RWPE2 (cell line): ENCODE results near the gene UBE2B.
"Not testable (repeated sequence)": the region's sequence is repeated elsewhere in the genome, so short reads cannot be mapped to it uniquely, and the experiment has no call there.

Experiments
- ATAC-seq: fragments of 200-7000 bp; cut with Tn5 transposase; 3 replicates; pipeline ENCODE4 v1.9.1; 2021; ENCODE audit warnings: low read depth
- DNase-seq: peaks from one replicate; pipeline ENCODE4 v3.0.0-alpha.2; 2020; ENCODE audit warnings: low spot score
- H3K27ac ChIP-seq: fragments of 450-650 bp; 2 replicates; pipeline ENCODE4 v1.5.1; 2017; ENCODE audit warnings: mild to moderate bottlenecking; ENCODE audit not compliant: poor library complexity, severe bottlenecking
- H3K27me3 ChIP-seq: fragments of 250-450 bp; sonication (Bioruptor Pico); 2 replicates; pipeline ENCODE4 v1.5.1; 2021; ENCODE audit warnings: mild to moderate bottlenecking, moderate library complexity; ENCODE audit not compliant: insufficient read depth, poor library complexity, severe bottlenecking
- H3K36me3 ChIP-seq: fragments of 250-450 bp; sonication (Bioruptor Pico); 2 replicates; pipeline ENCODE4 v1.5.1; 2020; ENCODE audit warnings: low read depth, mild to moderate bottlenecking, moderate library complexity
- H3K4me1 ChIP-seq: fragments of 250-450 bp; sonication (Bioruptor Pico); 2 replicates; pipeline ENCODE4 v1.5.1; 2021; ENCODE audit warnings: mild to moderate bottlenecking, moderate library complexity; ENCODE audit not compliant: insufficient read depth, poor library complexity, severe bottlenecking
- H3K4me3 ChIP-seq: fragments of 250-450 bp; sonication (Bioruptor Pico); 2 replicates; pipeline ENCODE4 v1.5.1; 2021; ENCODE audit warnings: mild to moderate bottlenecking, moderate library complexity; ENCODE audit not compliant: severe bottlenecking
- H3K9me3 ChIP-seq: fragments of 250-450 bp; sonication (Bioruptor Pico); 2 replicates; pipeline ENCODE4 v1.5.1; 2021; ENCODE audit warnings: mild to moderate bottlenecking, moderate library complexity; ENCODE audit not compliant: severe bottlenecking
- TF ChIP-seq, protein P1 (sequence below): fragments of 450-650 bp; IDR thresholded peaks from one replicate; pipeline ENCODE4 v1.5.1; 2017; ENCODE audit warnings: mild to moderate bottlenecking, moderate library complexity; ENCODE audit not compliant: poor library complexity, severe bottlenecking

The UBE2B gene

DNA sequence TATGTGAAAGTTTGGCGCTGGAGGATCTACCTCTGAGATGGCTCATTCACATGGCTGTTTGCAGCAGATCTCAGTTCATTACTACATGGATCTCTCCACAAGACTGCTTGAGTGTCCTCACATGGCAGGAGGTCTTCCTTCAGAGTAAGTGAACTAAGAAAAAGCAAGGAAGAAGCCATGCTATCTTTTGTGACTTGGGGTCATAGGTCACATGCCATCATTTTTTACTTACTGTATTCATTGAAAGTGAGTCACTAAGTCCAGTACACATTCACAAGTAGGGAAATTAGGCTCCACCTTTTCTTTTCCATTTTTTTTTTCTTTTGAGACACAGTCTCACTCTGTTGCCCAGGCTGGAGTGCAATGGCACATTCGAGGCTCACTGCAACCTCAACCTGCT is 49.0 kb downstream of the UBE2B start:
- Histone ChIP-seq H3K36me3 (no peaks in the 10 kb centered on the region), H3K4me3 (no peak overlapping the region), H3K27ac (no peak overlapping the region), H3K9me3 (peaks cover 3% of the 10 kb centered on the region), H3K27me3 (no peaks in the 10 kb centered on the region), H3K4me1 (no peaks in the 10 kb centered on the region)
- peak; percentile 48; the same call in 2 of the 3 replicates for ATAC-seq
- TF ChIP-seq, protein P1, sequence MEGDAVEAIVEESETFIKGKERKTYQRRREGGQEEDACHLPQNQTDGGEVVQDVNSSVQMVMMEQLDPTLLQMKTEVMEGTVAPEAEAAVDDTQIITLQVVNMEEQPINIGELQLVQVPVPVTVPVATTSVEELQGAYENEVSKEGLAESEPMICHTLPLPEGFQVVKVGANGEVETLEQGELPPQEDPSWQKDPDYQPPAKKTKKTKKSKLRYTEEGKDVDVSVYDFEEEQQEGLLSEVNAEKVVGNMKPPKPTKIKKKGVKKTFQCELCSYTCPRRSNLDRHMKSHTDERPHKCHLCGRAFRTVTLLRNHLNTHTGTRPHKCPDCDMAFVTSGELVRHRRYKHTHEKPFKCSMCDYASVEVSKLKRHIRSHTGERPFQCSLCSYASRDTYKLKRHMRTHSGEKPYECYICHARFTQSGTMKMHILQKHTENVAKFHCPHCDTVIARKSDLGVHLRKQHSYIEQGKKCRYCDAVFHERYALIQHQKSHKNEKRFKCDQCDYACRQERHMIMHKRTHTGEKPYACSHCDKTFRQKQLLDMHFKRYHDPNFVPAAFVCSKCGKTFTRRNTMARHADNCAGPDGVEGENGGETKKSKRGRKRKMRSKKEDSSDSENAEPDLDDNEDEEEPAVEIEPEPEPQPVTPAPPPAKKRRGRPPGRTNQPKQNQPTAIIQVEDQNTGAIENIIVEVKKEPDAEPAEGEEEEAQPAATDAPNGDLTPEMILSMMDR = no peak
- no peak for DNase-seq

DNA sequence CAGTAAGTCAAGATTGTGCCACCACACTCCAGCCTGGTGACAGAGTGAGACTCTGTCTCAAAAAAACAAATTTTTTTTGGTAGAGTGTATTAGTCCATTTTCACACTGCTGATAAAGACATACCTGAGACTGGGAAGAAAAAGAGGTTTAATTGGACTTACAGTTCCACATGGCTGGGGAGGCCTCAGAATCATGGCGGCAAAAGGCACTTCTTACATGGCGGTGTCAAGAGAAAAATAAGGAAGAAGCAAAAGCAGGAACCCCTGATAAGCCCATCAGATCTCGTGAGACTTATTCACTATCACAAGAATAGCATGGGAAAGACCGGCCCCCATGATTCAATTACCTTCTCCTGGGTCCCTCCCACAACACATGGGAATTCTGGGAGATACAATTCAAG is 49.7 kb downstream of the UBE2B start:
- not testable (repeated sequence) for H3K4me1 ChIP-seq

DNA sequence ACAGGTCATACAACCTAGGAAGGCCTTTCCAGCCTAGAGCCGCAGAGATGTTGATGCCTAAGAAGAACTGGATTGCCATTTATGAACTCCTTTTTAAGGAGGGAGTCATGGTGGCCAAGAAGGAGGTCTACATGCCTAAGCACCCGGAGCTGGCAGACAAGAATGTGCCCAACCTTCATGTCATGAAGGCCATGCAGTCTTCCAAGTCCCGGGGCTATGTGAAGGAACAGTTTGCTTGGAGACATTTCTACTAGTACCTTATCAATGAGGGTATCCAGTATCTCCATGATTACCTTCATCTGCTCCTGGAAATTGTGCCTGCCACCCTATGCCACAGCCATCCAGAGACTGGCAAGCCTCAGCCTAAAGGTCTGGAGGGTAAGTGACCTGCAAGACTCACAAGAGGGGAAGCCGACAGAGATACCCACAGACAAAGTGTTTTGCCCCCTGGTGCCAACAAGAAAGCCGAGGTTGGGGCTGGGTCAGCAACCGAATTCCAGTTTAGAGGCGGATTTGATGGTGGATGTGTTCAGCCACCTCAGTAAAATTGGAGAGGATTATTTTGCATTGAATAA is 51.5 kb downstream of the UBE2B start:
- no peak overlapping the region for H3K27ac ChIP-seq
- no peak overlapping the region for H3K4me3 ChIP-seq
- no peaks in the 10 kb centered on the region for H3K36me3 ChIP-seq
- TF ChIP-seq, protein P1 = no peak
- no peaks in the 10 kb centered on the region for H3K4me1 ChIP-seq
- DNase-seq (no peak), ATAC-seq (no peak)
- no peaks in the 10 kb centered on the region for H3K27me3 ChIP-seq
- peaks cover 3% of the 10 kb centered on the region for H3K9me3 ChIP-seq

More for the DNA sequence above, 49.7 kb downstream of the UBE2B start:
- H3K27me3 ChIP-seq, H3K4me3 ChIP-seq, H3K36me3 ChIP-seq, H3K9me3 ChIP-seq, DNase-seq, H3K27ac ChIP-seq, ATAC-seq: not testable (repeated sequence)

DNA sequence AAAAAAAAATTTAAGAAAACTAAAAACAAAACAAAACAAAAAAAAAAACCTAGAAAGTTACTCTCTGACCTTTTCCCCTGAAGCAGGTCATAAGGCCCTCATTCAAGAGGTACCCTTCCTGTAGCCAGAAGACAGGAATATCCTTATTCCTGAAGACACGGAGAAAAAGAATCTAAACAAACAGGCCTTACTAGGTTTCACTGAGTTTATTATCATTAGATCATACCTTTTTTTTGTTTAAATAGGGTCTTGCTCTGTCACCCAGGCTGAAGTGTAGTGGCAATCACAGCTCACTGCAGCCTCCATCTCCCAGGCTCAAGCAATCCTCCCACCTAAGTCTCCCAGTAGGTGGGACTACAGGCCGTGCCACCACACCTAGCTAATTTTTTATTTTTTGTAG is 52.0 kb downstream of the UBE2B start:
- Histone ChIP-seq H3K36me3 (no peaks in the 10 kb centered on the region), H3K4me1 (no peaks in the 10 kb centered on the region), H3K27ac (no peak overlapping the region), H3K9me3 (peaks cover 3% of the 10 kb centered on the region), H3K4me3 (no peak overlapping the region), H3K27me3 (no peaks in the 10 kb centered on the region)
- TF ChIP-seq, protein P1 = no peak
- DNase-seq (no peak), ATAC-seq (no peak)

DNA sequence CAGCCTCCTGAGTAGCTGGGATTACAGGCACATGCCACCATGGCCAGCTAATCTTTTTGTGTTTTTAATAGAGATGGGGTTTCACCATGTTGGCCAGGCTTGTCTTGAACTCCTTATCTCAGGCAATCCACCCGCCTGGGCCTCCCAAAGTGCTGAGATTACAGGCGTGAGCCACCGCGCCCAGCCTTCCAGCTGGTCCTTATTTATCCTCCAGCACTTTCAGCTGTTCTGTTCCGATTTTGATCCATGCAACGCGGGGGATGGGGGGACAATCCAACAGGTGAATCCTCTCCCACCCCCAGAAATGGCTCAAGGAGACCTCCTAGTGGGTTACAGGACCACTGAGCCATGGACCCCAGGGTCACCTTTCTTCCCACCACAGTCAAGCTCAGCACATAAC is 55.0 kb downstream of the UBE2B start:
- DNase-seq = no peak
- H3K36me3 ChIP-seq = no peaks in the 10 kb centered on the region
- H3K4me1 ChIP-seq = no peaks in the 10 kb centered on the region
- H3K9me3 ChIP-seq = no peaks in the 10 kb centered on the region
- H3K4me3 ChIP-seq = no peak overlapping the region
- no peak overlapping the region for H3K27ac ChIP-seq
- ATAC-seq = no peak
- no peaks in the 10 kb centered on the region for H3K27me3 ChIP-seq
- TF ChIP-seq, protein P1 = no peak
